DMS53 treated with DMSO at 0.1 percent for 48 hours (cell line): ENCODE data around the gene NR5A2.

Source experiments
- DNase-seq: peaks from one replicate; lab custom pipeline; 2025; ENCODE audit not compliant: unreplicated experiment; lab: John Stamatoyannopoulos, UW

Gene NR5A2

DNA sequence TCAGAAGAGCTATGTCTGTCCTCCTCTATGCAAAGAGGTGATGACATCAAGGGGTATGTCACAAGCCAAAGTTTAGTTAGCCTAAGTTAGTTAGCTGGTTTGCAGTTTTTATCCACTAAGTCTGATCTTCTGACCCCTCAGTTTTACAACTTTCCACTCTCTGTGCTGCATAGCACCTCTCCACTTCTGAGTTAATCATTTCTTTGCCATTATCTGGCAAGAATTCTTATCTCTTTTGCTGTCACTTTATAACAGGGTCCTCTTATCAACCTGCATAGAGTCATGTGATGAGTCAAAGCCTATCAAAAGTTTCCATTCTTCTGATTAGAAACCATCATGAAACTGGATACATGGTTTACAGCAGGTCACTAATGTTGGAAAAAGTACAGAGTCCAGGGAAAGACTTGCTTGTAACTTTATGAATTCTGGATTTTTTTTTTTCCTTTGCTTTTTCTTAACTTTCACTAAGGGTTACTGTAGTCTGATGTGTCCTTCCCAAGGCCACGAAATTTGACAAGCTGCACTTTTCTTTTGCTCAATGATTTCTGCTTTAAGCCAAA is at the start of gene NR5A2:
NR5A2 (plus strand) TSS at position 447 of the 560 bp plus-strand sequence. CDS start 138 bp downstream, outside the sequence.
- DNase-seq: no peak

DNA sequence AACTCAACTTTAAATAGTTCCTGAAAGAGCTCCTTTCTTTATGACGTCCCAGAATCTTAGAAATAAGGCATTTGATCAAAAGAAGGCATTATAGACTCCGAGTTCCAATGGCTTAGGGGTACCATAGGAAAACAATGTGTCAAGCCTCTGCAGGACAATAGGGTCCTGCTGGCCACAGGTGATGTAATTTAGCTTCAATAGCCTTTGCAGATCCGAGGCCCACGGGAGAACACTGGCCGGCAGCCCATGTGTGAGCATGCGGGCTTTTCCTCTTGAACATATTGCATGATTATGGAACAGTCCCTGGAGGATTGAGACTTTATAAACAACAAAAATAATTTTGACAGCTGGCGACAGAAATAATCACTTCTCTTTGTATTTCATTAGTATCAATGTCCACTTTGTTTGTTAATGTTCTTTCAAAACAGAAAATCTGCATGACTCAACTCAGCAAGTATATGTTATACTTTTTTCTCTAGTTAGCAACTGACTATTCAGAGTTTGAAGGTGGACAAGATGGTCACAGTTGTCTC is 49.0 kb upstream of the NR5A2 start:
- DNase-seq: no peak

DNA sequence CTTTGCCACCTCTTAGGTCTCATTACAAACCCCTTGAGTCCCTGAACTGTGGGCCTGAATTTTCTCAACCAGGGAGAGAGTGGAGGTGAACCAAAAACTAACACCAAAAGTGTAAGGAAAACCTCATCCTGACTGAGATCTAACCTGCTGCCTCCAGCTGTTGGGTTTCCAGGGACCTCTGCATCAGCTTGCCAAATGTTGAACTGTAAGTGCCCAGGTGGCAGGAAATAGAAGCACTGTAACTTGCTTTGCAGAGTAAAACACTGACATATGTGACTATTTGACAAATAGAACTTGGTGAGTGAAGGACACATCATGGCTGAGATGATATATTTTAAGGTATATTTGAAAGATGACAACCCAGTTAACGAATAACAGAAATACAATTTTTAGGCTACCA is 48.4 kb upstream of the NR5A2 start:
- DNase-seq: peak; percentile 20

DNA sequence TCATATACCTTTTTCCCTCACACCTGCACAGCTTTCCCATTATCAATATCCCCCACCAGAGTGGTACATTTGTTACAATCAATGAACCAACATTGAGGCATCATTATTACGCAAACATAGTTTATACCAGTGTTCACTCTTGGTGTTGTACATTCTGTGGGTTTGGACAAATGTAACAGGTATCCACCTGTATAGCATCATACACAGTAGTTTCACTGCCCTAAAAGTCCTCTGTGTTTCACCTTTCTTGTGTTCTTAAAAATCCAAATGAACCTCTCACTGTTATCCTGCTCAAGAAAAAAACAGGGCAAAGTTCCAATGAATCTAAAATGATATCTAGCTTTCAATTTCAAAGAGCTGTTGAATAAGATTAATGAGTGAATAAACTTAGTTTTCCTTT is 45.9 kb upstream of the NR5A2 start:
- no peak for DNase-seq

DNA sequence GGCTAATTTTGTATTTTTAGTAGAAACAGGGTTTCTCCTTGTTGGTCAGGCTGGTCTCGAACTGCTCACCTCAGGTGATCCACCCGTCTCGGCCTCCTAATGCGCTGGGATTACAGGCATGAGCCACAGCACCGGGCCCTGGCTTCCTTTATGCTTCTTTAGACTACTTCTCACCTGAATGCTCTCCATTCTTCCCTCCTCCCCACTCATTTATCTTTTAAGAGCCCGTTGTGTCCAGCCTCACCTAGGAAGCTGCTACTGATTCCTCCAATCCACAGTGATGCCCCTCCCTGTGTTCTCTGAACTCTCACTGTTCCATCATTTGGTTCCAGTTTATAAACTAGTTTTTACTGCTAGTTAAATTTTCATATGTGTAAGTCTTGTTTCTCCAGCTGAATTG is 44.9 kb upstream of the NR5A2 start:
- no peak for DNase-seq

DNA sequence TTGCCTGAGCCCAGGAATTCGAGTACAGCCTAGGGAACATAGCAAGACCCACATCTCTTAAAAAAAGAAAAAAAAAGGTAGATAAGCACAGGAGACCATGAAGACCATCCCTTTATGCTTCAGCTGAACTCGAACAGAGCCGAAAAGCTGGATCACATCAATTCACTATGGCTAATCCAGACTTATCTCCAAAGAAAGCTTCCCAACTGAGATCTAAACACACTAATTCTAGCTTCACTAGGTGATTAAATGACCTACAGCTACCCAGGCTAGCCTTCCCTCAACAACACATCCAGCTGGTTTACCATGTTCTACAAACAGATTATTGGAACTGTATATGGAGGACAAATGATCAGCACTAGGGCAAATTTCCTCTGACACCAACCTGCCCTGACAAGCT is 44.0 kb upstream of the NR5A2 start:
- DNase-seq: no peak

DNA sequence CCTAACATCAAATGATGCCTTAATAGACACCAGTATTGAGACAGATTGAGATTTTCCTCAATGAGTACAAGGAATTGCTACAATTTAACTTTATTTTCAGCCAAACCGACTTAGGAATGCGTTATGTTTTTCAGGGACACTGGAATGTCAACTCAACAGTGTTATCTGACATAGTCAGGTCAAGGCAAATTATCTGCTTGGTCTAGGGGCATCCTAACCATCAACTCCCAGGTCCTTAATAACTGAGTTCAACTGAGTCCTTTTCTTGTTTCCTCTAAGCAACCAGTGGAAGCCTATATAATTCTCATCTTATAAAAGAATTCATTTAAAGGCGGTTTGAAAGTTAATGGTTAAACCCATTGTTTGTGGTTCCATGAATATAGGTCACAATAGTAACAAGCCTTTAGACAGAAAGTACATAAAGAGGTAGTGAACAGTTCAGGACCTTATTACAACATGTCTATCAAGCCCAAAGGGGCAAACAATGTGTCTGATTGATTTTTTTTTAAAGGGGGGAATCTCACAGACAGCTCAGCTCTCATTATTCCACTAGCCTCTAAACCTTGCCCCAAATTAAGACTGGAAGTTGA is 32.3 kb upstream of the NR5A2 start:
- DNase-seq: no peak

DNA sequence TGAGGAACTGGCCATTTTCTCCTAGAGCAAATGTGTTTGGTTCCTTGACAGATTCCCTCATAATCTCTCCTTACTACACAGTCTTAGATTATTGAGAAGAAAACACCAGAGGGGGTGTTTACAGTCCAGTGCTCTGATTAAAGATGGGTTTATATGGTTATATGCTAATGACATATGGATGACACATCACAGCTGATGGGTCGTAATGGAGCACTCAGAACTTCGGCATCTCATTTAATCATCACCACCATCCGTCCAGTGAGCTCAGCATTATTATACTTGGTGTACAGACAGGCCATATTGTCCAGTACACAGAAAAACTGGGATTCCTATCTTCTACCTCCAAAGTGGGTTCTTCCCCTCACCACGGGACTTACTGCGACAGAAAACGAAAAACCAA is 22.3 kb upstream of the NR5A2 start:
- no peak for DNase-seq

DNA sequence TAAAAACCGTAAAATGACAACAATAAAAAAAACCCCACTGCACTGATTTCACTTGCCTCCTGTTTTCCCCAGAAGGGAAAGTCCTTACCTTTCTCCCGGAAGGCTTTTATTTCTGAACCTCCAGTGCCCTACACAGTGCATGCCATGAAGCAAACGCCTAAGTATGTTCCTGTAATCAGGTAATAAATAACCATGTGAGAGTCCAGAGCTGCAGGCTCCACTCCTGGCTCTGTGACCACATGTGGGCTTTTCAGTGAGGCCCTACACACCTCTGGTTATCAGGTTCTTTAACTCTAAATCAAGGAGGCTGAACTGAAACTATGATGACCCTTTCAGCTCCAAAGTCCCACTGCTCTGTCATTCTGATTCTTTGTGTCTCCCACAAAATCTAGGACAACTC is 20.8 kb upstream of the NR5A2 start:
- DNase-seq: no peak

DNA sequence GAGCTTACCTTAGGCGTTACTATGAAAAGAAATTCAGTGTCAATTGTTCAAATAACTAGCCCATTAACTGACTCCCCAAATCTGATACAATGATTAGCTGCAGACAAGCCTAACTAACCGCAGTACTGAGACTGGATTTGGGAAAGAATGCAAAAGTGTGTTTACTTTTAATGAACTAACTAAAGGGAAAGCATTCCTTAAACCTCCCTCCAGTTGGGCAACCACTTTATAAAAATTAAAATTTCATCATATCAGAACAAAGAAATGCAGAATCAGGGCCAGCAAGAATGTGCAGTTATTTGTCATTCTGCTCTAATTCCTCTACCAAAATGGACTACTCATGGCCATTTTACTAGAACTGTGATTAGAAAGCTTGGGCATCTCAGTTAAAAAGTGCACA is 11.7 kb upstream of the NR5A2 start:
- no peak for DNase-seq

DNA sequence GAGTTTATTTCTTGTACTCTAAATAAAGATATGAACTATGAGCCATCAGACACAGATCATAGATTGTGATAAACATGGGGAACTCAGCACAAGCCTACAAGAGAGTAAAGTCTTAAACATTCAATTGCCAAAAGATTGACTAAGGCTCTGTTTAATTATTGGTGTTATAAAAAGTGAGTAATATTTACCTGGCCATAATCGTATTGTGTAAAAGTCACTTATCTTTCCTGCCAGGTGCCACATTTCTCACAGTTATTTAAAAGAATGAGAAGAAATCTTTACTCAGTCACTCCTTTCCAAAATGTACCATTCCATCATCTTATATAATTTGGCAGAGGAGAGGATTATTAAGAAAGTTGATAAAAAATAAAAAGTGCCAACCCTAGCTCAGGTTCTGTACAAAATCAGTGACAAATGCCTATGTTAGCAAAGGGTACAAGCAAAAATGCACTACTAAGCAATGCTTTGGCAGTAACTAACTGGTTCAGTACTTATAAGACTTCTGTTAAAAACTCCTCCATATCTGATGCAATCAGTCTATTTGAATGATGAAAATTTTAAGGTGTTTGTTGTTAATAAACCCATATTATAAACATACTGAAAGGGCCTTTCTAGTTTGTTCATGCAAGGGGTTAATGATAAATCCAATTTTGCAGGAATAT is 5.8 kb upstream of the NR5A2 start:
- no peak for DNase-seq

DNA sequence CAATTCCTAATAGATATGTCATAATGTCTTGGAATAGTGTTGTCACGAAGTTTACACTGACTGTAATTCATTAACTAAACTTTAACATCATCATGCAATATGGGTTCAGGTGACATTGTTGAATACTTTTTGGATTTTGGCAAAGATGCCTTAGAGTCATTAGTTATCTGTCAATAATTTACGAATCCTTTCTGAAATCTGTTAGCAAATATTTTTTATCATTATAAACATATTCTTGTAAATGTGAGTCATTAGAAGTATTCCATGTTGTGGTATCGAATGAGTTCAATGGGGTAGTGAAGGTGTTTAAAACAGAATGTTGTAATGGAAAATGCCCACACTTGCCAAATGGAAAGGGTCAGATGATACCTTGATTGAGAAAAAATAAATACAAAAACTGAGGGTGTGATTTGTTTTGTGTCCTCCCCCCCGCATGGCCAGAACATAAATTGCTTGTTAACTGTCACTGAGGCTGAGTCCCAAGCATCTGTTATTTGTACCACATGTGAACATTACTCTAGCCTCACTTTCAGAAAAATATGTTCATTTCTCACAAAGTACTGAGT is 5.2 kb upstream of the NR5A2 start:
- DNase-seq: no peak

DNA sequence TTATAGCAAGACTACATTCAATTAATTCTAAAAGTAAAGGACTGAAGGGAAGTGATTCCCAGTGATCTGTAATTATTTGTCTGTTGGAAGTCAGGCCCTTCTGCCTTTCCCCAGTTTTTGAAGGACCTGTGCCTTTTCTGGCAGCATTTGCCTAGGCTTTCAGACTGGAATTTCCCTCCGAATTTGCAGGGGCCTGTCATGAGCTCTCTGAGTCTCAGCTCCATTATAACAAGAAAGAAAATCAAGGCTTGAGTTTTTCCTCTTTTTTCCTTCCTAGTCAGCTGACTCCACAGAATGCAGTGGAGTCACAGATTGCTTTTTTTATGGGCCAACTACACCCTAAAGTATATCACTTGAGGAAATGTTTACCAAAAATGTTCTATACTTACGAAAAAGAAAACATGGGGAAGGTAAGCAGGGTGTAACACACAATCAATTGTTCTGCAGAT is 1.1 kb downstream of the NR5A2 start:
- DNase-seq: no peak

DNA sequence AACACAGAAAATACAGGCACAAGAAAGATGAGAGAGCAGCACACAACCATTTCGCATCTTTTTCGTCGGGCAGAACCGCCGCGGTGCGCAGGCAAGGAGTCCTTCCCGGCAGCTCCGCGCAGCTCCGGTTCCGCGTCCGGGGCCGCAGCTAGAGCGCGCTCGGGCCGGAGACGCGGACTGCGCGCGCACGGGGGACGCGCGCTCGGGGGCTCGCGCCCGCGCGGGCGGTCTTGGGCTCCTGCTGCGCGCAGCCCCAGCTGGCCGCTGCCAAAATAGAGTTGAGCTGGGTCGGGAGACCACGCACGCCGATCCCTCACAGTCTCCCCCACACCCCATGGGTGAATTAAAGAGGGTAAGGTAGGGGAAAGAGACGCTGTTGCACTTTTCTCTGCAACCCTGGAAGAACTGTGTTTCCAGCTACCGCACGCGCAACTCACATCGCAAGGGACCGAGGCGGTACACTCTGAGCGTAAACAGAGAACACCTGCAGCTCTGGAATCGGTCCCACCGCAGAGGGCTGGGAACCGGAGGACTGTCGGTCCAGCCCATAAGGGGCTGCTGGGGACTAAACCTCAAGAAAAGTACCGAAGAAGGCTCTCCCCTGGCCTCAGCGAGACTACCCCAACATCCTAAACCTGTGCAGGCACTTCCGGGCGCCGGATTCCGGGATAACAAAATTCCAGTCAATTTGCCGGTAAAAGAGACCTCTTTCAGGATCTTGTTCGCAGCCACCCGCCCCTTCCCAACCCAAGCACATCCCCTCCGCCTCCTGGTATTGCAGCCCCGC is 1.7 kb downstream of the NR5A2 start:
- peak; percentile 78 for DNase-seq

DNA sequence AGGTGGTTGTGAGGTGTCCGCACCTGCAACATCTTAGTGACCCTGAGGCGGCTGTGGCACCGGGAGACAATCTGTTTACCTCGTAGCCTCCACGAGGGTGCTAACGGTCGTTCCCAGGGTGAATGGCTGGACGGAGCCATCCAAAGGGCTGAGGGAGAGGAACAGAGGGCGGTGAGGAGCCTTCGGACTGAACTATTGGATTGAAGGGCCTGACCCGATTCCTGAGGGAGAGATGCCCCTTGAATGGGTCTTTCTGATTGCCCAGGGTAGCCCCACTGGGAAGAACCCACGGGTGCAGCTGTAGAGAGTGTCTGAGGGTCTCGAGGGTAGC is 2.3 kb downstream of the NR5A2 start:
- peak; percentile 33 for DNase-seq

DNA sequence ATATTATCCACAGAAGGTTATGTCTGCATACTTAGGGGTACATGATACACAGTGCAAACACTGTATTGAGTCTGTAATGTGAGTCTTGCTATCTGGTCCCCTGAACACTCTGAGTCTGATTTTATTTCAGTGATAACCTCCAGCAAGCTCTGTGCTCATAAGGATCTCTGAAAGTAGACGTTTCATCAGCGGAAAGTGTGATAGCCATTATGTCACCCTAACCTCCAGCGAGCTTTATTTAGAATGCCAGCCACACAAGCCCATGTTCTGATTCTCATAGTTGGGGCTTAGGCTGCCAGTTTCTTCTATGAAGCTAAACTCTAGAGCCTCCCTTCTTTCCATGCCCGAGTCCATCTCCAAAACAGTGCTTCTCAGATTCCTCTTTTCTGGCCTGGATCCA is 3.3 kb downstream of the NR5A2 start:
- no peak for DNase-seq

DNA sequence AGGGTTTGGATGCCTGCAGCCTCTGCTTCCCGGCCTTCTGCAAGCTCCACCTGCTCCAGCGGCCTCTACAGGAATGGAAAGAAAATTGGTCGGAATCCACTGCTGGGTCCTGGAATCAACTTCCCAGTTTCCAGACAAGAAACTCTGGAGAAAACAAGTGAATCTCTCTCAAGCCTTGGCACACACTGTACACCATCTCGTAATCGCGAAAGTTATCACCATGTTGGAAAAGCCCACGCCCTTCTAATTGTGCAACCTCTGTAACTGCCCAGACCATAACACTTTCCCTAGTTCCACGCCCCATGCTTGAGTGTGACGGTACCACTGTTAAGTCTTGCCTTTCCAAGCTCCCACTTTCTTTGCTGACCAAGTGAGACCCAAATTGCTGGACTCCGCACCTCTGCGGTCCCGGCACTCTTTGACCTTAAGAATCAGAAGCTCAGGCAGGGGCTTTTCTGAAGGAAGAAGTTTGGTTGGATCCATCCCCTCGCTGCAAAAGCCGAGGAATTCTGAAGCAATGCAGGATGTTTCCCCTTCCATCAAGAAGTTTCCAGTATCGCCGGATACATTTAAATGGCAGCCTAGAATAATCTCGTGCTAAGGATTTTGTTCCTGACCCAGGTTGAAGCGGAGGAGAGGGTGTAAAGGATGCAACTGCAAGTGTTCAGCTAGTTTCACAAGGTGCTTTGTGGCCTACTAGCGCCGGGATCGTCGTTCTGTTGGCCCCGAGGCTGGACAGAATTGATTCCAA is 6.2 kb downstream of the NR5A2 start:
- no peak for DNase-seq

DNA sequence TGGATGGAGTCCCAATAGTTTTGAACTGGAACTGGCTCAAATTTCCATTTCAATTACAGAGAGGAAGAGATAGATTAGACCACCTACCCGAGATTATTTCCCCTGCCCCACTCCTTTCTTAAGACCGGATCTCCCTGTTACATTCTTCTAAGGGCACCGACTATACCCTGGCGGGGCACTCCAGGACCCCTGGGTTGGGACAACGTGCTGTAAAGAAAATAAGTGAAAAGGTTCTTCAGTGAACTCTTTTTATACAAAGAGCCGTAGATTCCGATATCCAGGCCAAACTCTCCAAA is 6.7 kb downstream of the NR5A2 start:
- no peak for DNase-seq

DNA sequence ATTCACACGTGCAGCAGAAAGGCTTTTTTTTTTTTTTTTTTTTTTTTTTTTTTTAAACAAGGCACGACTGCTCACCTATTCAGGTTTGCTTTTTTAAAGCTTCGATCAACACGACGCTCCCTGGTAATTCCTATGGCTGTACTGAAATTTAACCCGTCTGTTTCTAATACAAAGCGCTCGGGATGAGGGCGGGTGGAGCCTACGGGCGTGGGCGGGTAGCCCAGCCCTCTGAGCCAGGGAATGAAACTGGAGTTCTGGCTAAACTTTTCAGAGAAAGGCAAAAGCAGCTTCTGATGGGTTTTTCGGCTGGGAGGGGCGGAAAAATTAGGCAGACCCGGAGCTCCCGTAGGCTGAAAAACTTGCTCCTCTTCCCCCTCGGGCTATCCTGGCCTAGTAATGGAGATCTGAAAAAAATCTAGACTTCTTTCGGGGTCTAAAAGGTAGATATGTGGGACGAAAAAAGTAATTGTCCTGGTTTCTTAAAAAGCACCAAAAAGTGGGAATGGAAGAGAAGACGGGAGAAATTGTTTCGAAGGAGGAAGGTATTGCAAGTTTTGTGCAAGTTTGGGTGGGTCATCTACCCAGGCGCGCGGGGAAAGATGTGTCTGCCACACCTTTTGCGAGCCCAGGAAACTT is 7.4 kb downstream of the NR5A2 start:
- DNase-seq: no peak

DNA sequence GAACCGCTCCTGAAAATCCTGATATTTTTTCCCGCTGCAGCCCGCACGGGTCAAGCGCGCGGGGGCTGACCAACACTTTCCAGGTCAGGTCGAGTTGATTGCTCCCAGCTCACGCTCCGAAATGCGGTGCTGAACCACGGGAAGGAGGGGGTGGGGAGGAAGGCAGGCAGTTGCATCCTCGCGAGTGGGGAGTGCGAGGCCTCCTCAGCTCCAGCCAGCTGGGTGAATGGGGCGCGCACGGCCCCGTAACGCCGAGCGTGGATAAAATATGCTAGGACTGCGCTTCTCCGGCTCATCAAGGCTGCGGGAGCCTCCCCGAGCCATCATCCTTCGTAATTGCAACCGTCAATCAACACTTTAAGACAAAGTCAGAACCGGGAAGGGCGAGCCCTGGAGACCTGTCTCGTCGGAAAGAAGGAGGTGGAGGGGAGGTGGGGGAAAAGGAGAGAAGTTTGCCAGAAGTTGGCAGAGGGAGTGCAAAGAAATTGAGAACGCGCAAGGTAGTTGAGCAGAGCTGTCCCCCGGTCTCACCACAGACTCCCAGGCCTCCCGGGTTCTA is 8.0 kb downstream of the NR5A2 start:
- no peak for DNase-seq
